GM12874 (cell line): ENCODE results near the gene ERVFRD-1.

Experiments
- CTCF ChIP-seq: IDR thresholded peaks from 2 replicates; pipeline ENCODE4 v1.5.1; 2011; ENCODE audit warnings: low read depth, mild to moderate bottlenecking, control low read depth, low read length, moderate library complexity; ENCODE audit not compliant: insufficient read depth

The ERVFRD-1 gene

GRCh38 chr6:11080296-11080695 is 31.2 kb downstream of the ERVFRD-1 start:
- TF ChIP-seq CTCF = no peak

- no peak for TF ChIP-seq CTCF
Measured at GRCh38 chr6:11078266-11078665, 33.3 kb downstream of the ERVFRD-1 start.

- no peak for TF ChIP-seq CTCF
Measured at GRCh38 chr6:11076540-11076939, 35.0 kb downstream of the ERVFRD-1 start.

GRCh38 chr6:11072101-11072500 is 39.4 kb downstream of the ERVFRD-1 start:
- no peak for TF ChIP-seq CTCF

- no peak for TF ChIP-seq CTCF
Measured at GRCh38 chr6:11069760-11070159, 41.8 kb downstream of the ERVFRD-1 start.

GRCh38 chr6:11067348-11067747 is 44.2 kb downstream of the ERVFRD-1 start:
- no peak for TF ChIP-seq CTCF

- no peak for TF ChIP-seq CTCF
Measured at GRCh38 chr6:11066505-11067347, 44.8 kb downstream of the ERVFRD-1 start.
